Measurements from ENCODE around the gene RNF152.
"Not testable (repeated sequence)": the region's sequence is repeated elsewhere in the genome, so short reads cannot be mapped to it uniquely, and the experiment has no call there.

Gene RNF152

DNA sequence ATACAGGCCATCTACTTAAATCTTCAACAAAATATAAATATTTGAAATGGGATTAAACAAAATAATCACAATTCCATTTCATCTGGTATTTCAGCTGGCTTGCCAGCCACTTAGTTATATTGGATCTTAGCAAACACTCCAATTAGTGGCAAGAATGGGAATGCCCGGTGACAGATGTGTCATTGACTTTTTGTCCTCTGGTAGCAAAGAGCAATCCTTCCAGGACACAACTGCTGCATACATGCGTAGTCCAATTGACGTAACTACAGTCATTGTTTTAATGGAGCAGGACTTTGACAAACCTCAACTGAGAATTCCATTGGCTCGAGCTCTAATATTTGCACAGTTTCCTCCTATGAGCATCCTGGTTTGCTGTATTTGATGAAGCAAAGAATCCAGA, 69.9 kb downstream of the RNF152 start:
- DNase-seq (ENCODE audit: low spot score) (no peak), FAIRE-seq (no peak)

DNA sequence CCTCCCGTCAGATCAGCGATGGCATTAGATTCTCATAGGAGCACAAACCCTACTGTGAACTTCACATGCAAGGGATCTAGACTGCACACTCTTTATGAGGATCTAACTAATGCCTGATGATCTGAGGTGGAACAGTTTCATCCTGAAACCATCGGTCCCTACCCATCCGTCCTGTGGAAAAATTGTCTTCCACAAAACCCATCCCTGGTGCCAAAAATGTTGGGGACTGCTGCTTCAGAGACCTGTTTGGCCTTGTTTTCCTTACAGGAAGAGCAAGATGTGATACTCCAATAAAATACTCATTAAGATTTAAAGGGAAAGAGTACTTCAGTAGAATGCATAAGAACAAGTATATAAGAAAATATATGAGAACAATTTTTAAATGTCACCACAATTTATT, 71.1 kb downstream of the RNF152 start:
- no peak for DNase-seq (ENCODE audit: low spot score)
- FAIRE-seq, result no peak

DNA sequence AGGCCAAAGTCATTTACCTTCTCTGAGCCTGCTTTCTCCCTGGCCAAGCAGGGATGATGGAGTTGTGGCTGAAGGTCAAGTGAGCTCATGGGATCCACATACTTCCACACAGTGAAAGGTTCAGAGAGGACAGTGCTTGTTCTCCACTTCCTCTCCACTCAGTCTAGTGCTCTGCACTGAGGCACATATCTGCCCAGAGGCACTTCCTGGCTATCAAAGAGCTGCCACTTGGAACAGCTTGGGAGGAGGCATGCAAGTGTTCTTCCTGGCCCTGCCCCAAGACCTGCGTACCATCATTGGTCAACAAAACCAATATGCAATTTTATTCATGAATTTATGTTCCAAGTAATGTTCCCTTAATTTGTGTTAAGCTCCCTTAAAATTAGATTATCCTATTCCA, 71.9 kb downstream of the RNF152 start:
- DNase-seq (ENCODE audit: low spot score), result no peak
- no peak for FAIRE-seq

DNA sequence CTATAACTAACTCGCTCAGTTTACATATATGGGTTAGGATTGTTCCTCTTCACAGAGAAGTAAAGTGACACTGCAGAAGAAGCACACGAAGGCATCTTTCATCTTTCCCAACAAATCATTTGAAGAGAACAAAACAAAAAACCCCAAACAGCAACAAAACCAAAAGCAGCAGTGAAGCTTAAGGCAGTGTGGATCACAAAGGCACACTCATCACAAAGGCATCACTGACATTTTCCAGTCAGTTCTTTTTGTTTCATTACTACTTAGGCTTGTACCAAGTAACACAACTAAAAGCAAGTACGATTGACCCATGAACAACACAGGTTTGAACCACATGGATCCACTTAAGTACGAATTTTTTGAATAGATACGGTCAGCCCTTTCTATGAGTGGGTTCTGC, 75.7 kb downstream of the RNF152 start:
- FAIRE-seq (no peak), DNase-seq (ENCODE audit: low spot score) (no peak)

DNA sequence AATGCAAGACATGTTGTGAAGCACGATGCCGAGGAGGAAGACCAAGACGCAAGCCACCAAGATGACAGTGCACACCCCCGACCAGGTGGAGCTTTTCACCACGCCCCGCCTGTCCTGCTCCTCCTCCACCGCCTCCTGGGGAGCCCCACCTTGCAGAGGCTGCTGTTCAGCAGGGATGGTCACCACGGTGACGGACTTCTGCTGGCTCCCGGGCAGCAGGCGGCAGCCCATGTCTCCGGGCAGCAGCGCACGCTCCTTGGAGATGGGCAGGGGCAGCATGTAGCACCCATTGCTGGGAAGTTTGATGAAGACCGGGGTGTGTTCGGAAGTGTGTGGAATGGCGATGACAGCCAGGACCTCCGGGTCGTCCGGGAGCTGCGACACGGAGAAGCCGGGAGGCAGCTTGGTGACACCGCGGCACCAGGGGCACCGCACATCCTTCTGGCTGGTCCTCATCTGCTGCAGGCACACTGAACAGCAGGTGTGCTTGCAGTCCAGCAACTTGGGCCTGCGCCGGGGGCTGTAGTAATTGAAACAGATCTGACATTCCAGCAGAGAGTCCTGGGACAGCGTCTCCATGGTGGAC, 76.8 kb downstream of the RNF152 start:
- FAIRE-seq, result no peak
- no peak for DNase-seq (ENCODE audit: low spot score)

DNA sequence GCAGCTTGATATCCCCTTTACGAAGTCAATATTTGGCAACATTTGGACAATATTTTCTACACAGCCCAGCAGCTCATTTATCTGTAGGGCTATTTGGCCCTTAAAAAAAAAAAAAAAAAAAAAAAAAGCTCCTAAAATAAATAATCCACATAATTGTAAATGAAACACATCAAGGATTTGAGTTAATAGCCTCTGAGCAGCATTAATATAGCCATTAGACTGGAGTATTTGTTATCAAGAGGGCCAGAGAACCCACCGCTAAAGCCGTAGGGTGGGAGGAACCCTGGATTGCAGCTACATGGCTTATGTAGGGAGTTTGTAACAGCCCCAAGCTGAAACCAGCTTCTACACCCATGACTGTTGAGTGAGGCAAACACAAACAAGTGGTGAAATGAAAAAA, 84.5 kb downstream of the RNF152 start:
- FAIRE-seq (no peak), DNase-seq (ENCODE audit: low spot score) (no peak)

DNA sequence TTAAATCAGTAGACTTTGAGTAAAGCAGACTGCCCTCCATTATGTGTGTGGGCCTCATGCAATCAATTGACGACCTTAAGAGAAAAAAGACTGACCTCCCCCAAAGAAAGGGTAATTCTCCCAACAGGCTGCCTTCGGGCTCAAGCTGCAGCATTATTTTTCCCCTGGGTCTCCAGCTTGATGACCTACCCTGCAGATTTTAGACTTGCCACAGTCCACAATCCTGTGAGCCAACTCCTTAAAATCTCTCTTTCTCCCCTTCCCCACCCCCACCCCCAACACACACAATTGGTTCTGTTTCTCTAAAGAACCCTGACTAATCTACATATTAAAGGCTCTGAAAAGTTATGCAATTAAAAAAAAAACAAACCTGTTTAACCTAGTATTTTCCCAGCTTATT, 89.4 kb downstream of the RNF152 start:
- no peak for DNase-seq (ENCODE audit: low spot score)
- FAIRE-seq, result no peak

DNA sequence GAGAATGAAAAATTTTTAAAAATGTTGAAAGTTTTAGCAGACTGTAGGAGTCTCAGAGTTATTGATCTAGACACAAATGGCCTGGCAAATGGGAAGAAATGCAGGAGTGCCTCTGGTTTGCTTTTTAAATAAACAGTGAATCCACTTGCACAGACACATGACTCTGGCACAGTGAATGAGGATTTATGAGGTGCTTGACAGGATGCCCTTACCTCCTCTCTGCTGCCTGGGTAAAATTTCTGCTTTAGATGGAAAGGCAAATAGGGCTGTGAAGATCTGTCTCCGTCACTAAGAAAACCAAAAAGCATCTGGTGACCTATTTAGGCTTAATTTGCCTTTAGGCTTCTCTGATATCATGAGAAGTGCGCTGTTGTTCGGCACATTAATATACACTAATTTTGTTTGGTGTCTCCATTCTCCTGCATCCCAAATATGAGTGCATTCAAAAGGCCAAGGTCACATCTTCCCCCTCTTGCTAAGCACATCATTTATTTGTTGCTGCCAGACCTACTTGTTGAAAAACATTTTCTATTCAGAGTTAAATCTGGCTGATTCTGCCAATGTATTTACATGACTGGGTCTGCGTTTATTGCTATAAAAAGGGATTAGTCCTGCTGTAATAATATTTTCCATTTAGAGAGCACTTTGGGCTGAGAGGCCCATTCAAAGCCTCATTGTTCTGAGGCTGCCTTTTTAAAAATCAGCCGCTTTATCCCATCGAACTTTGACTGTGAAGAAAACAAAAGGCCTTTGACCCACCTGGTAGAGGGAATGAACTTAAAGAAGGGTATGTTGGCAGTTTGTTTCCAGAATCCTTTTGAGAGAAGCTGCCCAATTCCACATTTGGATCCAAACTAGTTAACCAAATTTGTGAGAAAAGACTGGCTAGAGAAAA, 94.9 kb downstream of the RNF152 start:
- FAIRE-seq, result no peak
- no peak for DNase-seq (ENCODE audit: low spot score)

DNA sequence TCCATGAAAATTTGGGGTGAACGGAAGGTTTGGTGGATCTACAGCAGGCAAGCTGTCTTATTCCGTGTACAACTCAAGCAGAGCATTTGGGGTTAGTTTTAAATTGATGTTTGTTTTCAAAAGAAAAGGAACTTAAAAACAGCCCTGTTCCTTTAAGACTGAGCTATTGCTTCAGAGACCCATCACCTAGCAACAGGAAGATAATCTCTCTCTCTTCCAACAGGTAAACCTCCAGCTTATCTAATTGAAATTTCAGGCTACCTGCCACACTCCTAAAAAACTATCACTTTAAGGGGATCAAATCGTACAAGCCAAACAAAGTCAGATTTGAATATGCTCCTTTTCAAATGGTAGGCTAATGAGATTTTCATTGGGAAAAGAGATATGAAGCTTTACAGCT, 101.8 kb downstream of the RNF152 start:
- FAIRE-seq (no peak), DNase-seq (ENCODE audit: low spot score) (no peak)

DNA sequence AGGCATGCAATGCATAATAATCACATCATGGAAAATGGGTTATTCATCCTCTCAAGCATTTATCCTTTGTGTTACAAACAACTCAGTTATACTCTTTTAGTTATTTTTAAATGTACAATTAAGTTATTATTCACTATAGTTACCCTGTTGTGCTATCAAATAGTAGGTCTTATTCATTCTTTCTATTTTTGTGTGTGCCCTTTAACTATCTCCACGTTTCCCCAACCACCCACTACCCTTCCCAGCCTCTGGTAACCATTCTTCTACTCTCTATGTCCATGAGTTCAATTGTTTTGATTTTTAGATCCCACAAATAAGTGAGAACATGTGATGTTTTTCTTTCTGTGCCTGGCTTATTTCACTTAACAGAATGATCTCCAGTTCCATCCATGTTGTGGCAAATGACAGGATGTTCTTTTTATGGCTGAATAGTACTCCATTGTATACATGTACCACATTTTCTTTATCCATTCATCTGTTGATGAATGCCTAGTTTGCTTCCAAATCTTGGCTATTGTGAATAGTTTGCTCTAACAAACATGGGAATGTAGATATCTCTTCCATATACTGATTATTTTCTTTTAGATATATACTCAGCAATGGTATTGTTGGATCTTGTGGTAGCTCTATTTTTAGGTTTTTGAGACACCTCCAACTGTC, 105.7 kb downstream of the RNF152 start:
- FAIRE-seq; DNase-seq (ENCODE audit: low spot score): not testable (repeated sequence)

DNA sequence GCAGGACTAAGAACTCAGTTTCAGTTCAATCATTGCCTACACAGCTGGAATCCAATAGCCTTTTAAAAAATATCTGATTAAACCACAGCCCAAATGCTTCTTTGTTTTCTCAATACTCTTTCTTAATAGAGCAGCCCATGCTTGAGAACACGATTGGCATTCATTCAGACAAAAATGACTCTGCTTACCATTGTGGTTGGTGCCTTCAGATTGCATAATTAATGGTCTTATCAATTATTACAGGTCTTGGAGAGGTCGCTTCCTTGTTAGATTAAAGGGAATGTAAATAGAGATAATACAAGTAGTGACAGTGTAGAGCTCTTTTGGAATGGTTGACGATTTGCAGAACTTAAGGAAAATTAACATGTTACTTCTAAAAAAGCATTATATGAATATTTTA, 107.2 kb downstream of the RNF152 start:
- no peak for FAIRE-seq
- no peak for DNase-seq (ENCODE audit: low spot score)

DNA sequence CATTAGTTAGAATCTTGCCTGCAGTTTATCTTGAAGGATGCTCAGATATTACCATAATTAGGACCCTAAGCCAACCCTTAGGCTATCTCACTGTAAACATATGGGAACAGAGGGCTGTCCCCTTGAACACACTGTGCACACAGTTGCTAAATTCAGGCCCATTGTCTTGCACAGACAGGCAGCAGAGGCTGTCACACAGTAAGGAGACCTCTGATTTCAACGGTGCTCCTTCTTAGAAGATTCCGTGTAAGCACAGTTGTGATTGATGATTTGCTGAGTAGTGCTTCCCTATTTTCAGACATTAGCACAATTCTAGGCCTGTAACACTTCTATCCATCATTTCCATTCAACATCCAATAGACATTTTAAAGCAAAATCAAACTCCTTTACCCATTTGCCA, 108.0 kb downstream of the RNF152 start:
- FAIRE-seq (no peak), DNase-seq (ENCODE audit: low spot score) (no peak)

DNA sequence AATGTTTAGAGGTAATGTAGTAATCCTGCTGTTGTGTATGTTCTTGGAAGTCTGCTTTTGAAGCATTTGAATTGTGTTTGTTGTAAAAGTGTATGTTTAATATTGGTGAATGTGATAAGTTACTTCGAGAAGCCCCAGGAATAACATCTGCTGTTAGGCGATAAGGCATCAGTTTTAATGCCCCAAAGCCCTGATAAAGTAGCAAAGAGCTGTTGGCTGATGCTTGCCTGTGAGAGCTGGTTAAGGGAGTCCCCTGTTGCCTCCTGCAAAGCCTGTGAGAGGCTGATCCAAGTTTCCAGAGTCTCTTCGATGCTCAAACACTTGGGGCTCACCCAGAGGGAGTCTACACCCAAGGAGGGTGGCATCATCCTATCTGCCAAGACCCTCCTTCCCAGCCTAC, 110.3 kb downstream of the RNF152 start:
- DNase-seq (ENCODE audit: low spot score) (no peak), FAIRE-seq (no peak)

DNA sequence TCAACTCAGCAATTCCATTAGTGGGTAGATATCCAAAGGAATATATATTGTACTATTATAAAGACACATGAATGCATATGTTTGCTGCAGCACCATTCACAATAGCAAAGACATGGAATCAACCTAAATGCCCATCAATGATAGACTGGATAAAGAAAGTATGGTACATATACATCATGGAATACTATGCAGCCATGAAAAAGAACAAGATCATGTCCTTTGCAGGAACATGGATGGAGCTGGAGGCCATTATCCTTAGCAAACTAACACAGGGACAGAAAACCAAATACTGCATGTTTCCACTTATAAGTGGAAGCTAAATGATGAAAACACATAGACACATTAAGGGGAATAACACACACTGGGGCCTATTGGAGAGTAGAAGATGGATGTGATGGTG, 116.6 kb downstream of the RNF152 start:
- not testable (repeated sequence) for FAIRE-seq

DNA sequence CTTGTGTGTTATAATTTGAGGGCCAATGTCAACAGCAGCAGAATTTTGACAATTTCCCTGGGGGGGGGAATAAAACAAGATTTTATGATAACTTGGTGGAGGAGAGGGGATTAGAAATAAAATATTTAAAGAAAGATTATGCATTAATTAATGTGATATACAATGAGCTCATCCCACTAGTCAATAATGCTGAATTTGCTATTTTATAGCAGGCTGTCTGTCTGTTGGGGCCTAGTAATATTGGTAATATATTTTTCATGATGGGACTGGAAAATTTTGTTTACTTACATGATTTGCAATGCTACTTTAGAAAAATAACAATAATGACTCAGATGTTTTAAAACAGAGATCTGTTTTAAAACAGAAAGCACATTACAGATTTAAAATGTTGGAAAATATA, 118.0 kb downstream of the RNF152 start:
- FAIRE-seq (no peak), DNase-seq (ENCODE audit: low spot score) (no peak)

More for the DNA sequence above, 116.6 kb downstream of the RNF152 start:
- DNase-seq (ENCODE audit: low spot score), result not testable (repeated sequence)

DNA sequence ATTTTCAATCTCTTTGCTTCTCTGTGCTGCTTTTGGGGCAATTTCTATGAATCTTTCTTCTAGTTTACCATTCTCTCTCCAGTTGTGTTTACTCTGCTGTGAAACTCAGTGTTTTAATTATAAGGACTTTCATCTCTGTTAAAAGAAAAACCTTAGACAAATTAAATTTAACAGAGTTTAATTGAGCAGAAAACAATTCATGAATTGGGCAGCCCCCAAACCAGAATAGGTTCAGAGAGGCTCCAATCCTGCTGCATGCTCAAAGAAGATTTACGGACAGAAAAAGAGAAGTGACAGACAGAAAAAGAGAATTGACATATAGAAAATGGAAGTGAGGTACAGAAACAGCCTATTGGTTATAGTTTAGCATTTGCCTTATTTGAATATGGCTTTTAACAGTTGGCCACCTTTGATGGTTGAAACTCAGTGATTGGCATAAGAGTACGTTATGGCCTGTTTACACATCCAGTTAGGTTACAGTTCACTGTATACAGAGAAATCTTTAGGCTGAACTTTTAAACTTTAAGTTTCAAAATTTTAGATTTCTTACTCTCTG, 120.4 kb downstream of the RNF152 start:
- no peak for FAIRE-seq
- no peak for DNase-seq (ENCODE audit: low spot score)

DNA sequence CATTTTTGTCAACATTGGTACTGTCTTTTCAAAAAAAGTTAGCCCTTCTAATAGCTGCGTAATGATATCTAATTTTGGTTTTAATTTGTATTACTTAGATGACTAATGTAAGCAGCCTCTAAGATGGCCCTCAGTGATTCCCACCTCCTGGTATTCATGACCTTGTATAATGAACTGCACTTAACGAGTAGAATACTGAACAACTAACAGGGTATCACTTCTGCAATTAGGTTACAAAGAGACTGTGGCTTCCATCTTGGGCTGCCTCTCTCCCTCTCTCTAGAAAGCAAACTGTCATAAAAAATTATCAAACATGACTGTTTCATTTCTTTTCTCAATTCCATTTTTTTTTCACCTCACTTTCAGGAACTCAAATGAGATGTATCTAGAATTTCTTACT, 120.9 kb downstream of the RNF152 start:
- FAIRE-seq, result no peak
- no peak for DNase-seq (ENCODE audit: low spot score)

DNA sequence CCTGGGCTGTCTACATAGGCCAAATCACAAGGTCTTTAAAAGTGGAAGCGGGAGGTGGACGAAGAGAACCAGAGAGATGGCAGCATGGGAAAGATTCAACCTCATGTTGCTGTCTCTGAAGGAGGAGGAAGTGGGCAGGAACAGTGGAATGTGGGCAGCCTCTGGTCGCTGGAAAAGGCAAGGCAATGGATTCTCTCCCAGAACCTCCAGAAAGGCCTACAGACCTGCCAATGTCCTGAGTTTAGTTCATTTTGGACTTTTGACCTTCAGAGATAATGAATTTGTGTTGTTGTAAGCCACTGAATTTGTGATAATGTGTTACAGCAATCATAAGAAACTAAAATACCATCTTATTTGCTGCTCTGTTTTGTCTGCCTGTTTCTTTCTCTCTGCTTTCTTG, 122.5 kb downstream of the RNF152 start:
- DNase-seq (ENCODE audit: low spot score) (no peak), FAIRE-seq (no peak)

DNA sequence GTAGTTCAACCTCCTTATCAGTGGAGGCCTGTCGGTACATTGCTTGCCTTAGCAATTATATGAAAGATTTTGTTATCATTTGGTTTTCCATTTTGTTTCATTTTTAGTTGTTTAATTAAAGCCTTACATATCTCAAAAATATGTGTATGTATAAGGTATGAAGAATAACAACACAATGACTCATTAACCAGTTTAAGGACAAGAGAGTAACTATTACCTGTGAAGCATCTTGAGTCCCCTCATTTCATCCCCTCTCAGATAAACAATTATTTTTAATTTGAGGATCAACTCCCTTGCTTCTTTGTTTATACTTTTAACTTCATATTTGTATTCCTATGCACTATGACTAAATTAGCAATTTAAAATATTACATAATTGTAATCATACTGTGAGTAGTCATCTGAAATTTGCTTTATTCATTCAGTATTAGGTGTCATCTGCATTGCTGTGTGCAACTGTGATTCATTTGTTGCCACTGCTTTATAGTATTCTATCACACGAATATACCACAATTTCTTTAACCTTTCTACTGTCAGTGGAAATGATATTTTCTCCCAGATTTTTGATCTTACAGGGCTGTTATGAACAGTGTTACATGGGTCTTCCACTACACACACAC, 126.4 kb downstream of the RNF152 start:
- DNase-seq (ENCODE audit: low spot score) (no peak), FAIRE-seq (no peak)

DNA sequence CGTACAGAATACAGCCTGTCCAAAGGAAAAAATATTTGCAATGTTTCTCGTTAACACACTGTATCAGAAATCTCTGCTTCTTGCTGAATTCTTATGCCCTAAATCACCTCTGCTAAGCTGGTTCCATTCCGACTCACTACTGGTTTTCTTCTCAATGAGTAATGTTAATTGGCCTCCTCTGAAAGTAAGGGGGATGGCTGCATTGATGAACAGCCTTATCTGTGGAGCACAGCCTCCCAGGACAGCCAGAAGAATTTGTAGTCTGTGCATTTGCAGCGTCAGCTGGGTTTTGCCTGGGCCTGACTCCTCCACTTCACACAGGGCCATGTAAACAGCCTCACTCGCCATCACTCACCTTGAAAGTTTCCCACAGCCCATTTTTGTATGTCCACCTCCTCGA, 127.7 kb downstream of the RNF152 start:
- FAIRE-seq (no peak), DNase-seq (ENCODE audit: low spot score) (no peak)

DNA sequence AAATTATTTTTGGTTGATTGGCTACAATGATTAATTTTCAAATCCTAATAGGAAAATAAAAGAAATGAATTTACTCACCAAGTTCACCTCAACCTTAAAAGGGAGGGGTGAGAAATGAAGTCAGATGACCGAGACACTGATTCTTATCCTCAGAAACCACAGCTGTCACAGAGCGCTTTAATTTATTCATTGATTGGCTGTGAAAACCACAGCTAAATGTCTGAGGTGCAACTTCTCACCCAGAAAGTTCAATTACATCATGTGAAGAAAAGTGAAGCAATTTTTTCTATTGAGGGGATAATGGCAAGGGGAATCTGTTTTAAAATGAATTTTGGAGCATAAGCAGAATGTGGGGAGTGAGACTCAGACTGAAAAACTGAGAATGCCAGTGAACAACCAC, 128.4 kb downstream of the RNF152 start:
- FAIRE-seq, result no peak

DNA sequence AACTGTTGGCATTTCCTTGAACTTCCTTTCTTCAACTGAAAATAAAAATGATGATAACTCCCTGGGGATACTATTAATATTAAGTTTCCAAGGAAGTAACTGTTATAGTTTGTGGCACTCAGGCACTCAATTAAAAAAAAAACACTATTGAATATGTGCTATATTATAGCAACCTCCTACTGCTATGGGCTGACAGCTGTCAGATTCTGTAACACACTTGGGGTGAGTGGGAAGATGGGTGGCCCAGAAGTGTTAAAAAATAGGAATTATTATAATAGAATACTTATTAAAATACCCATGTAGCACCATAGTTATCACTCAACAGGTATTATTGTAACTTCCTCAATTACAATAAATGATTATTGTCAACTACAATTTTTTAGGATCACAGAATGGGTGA, 130.9 kb downstream of the RNF152 start:
- FAIRE-seq (no peak), DNase-seq (ENCODE audit: low spot score) (no peak)

More for the DNA sequence above, 128.4 kb downstream of the RNF152 start:
- DNase-seq (ENCODE audit: low spot score), result no peak
